ENCODE data around the gene PPP1R1B.

Gene PPP1R1B

GRCh38 chr17:39674702-39675389 lies 48.1 kb downstream of the PPP1R1B start:
- DNase-seq (ENCODE audit: low spot score) = peak; percentile 54

DNA sequence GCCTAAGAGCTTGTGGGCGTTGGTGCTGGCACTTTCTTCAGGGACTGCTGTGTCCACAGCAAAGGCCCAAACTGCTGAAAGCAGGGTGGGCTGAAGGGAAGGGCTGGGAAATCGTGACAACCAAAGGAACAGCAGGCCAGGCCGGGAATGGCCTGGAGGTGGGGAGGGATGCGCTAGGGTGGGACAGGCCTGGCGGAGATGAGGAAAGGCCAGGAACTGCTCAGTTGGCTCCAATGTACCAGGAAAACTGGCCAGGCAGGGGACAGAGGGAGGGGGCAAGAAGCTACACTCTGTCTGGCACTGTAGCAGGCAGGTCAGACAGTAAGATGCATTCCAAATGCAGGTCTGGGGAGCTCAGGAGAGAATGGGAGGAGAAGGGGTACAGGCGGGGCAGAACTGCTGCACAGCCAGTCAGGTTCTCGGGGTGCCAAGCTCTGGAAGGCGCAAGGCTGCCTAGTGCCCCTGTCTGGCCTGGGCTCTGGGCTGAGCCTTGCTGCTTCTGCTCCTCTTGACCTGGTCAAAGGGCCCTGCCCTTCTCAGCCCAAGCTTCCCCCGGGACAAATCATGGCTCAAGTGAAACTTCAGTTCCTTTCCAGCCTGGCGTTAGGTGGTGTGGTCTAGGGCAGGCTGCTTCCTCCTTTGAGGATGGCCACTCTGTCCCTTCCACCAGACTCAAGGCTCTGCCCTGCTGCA lies 48.8 kb downstream of the PPP1R1B start:
- no peak for TF ChIP-seq CTCF (IDR thresholded peaks at IDR 0.05; ENCODE audit: extremely low read depth, missing control alignments)
- no peak for DNase-seq (ENCODE audit: low spot score)

More at GRCh38 chr17:39674702-39675389, 48.1 kb downstream of the PPP1R1B start:
- no peak for TF ChIP-seq CTCF (IDR thresholded peaks at IDR 0.05; ENCODE audit: extremely low read depth, missing control alignments)

DNA sequence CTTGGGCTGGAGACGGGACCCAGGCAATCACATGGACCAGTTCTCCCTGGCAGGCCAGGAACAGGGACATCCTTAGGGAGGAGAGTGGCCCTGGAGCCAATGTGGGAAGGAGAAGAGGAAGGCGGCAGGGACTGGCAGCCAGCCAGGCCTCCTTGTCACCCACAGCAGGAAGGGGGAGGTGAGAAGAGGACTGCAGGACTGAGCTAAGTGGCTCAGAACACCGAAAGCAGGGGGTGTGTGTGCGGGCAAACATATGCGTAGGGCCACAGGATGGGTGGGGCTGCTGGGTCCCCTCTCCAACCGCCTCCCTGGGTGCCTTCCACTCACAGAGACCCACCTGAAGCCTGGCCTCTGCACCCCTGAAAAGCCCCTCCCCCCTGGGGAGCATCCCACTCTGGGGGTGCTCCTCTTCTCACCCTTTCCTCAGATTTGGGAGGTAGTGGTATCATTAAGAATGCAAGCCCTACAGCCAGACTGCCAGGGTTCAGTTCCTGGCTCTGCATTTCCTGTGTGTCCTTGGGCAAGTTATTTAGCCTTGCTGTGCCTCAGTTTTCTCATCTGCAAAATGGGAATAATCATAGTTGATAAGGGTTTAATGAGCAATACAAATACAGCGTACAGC lies 49.6 kb downstream of the PPP1R1B start:
- peak; percentile 66 for DNase-seq (ENCODE audit: low spot score)
- TF ChIP-seq CTCF (IDR thresholded peaks at IDR 0.05; ENCODE audit: extremely low read depth, missing control alignments) = no peak

- DNase-seq (ENCODE audit: low spot score) = no peak
- no peak for TF ChIP-seq CTCF (IDR thresholded peaks at IDR 0.05; ENCODE audit: extremely low read depth, missing control alignments)
Measured at GRCh38 chr17:39677072-39677471, 50.3 kb downstream of the PPP1R1B start.

DNA sequence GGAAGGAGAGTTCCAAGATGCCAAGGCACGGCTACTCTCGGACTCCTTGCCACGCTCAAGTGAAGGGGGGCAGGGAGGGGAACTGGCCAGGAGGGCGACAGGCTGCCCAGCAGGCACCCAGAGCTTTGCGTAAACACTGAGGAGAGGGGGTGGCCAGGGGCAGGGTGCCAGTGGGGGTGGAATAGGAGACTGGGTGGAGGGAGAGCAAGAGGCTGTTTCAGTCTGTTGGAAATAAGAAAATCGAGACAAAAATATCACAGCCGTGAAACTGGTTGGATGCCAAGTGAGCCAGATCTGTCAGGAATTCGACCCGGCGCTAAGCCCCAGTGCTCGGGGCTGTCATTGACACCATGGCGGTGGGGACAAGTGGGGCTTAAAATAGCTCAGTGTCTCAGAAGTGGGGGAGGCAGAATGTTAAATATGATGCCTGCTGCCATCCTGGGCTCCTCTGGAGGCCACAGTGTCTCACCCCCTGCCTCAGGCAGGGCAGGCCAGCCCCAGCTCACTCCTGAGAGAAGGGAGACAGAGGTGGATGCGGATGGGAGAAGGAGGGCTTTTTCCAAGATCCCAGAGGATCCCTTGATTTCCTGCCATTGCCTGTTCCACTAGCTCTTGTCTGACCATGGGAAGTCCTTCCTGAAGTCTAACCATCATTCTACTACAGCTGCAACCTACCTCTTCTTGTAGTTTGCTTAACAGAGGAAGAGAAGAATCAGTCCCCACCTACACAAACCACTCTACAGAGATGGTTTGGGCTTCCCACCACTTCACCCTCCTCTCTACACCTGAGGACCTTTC lies 51.0 kb downstream of the PPP1R1B start:
- no peak for TF ChIP-seq CTCF (IDR thresholded peaks at IDR 0.05; ENCODE audit: extremely low read depth, missing control alignments)
- DNase-seq (ENCODE audit: low spot score) = no peak

DNA sequence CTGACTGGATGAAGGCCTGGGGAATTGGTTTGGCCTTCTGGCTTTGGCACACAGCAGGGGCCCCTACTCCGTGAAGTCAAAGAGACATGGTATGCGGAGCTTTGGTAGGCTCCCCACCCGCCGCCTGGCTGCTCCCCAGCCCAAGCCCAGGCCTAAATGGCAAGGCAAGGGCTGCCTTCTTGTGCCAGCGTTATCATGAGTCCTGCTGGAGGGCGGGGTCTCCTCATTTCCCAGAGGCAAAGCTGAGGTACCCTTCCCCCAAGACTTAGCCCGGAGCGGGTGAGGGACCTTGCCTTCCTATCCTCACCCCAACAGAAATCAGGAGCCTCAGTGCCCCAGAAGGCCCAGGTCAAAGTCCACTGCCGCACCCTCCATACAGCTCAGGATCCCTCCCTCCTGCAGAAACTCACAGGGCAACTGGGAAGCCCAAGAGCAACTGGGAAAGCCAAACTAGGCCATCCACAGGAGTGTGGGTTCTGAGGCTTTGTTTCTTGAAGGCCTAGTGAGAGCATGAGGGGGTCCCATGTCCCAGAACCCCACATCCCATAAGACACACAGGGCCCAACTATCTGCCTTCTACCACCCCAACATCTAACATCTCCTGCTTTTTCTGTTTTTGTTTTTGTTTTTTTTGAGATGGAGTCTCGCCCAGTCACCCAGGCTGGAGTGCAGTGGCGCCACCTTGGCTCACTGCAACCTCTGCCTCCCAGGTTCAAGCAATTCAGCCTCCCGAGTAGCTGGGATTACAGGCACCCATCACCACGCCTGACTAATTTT lies 51.8 kb downstream of the PPP1R1B start:
- DNase-seq (ENCODE audit: low spot score) = no peak
- TF ChIP-seq CTCF (IDR thresholded peaks at IDR 0.05; ENCODE audit: extremely low read depth, missing control alignments) = no peak

Measured in GM20000 (cell line).